Testis (tissue), 3 donors: ENCODE data around the gene MDP1. TPM values are rescaled to one million over a fixed set of nuclear protein-coding genes. Genes with fewer than 3 reads are reported as not detected.

Experiments used
- DNase-seq: peaks from one replicate; pipeline ENCODE4 v3.0.0-alpha.2; 2019
- H3K27ac ChIP-seq, 2 donors: fragments of 200-600 bp; sonication (generic); one replicate each; pipeline ENCODE4 v1.5.1; 2019
- H3K27me3 ChIP-seq: fragments of 200-600 bp; sonication (generic); one replicate; pipeline ENCODE4 v1.5.1; 2019
- H3K36me3 ChIP-seq: fragments of 200-600 bp; sonication (generic); one replicate; pipeline ENCODE4 v1.5.1; 2017; ENCODE audit warnings: low read depth; ENCODE audit errors: missing control alignments
- H3K4me1 ChIP-seq: fragments of 200-600 bp; sonication (generic); one replicate; pipeline ENCODE4 v1.5.1; 2019
- H3K4me3 ChIP-seq, 2 donors: fragments of 200-600 bp; sonication (generic); one replicate each; pipeline ENCODE4 v1.5.1; 2017 to 2019
- H3K9me3 ChIP-seq: fragments of 200-600 bp; sonication (generic); one replicate; pipeline ENCODE4 v1.5.1; 2017
- POLR2A ChIP-seq: fragments of 450-650 bp; IDR thresholded peaks from one replicate; pipeline ENCODE4 v1.6.1; 2017; ENCODE audit warnings: antibody characterized with exemption, mild to moderate bottlenecking, moderate library complexity
- WGBS, 2 donors: methylation state at CpG; one replicate each; pipeline ENCODE4 v1.1.5; 2018; 5-methylcytosine and 5-hydroxymethylcytosine counted together
- intact Hi-C: fragments of 100-400 bp; cut with DNase I; formaldehyde crosslinking; loops from one replicate; pipeline ENCODE4 v1.15.1; 2023; ENCODE audit warnings: low total_unique reads
- polyA plus RNA-seq: library from polyadenylated mRNA; stranded (reverse); fragments of 350-450 nt; fragmentation: Illumina TruSeq; extraction: RNeasy Lipid Tissue Mini Kit (QIAGEN cat#74804); gene quantifications from one replicate; pipeline ENCODE4 v1.2.3, GENCODE V29; 2014; ENCODE audit warnings: low read depth, low replicate concordance; ENCODE audit not compliant: insufficient read depth
- total RNA-seq, 2 donors: library from RNA; depleted of rRNA; stranded (reverse); fragments of >200 nt; gene quantifications; one replicate each; pipeline ENCODE4 v1.2.3, GENCODE V29; 2016
- TF ChIP-seq, protein P1 (sequence below), 3 experiments: fragments of 450-650 bp in 2 of 3; fragments of 200-600 bp in 1 of 3; sonication (generic) in 1 of 3; IDR thresholded peaks; one replicate each; pipeline ENCODE4 v1.5.1; 2016 to 2019; ENCODE audit warnings: antibody characterized with exemption in 3 of 3, mild to moderate bottlenecking in 2 of 3, moderate library complexity in 1 of 3

The MDP1 gene
- total and polyA plus RNA-seq, 3 donors from 2014 or later: 17.3 to 20.1 (median 19.5) TPM

DNA sequence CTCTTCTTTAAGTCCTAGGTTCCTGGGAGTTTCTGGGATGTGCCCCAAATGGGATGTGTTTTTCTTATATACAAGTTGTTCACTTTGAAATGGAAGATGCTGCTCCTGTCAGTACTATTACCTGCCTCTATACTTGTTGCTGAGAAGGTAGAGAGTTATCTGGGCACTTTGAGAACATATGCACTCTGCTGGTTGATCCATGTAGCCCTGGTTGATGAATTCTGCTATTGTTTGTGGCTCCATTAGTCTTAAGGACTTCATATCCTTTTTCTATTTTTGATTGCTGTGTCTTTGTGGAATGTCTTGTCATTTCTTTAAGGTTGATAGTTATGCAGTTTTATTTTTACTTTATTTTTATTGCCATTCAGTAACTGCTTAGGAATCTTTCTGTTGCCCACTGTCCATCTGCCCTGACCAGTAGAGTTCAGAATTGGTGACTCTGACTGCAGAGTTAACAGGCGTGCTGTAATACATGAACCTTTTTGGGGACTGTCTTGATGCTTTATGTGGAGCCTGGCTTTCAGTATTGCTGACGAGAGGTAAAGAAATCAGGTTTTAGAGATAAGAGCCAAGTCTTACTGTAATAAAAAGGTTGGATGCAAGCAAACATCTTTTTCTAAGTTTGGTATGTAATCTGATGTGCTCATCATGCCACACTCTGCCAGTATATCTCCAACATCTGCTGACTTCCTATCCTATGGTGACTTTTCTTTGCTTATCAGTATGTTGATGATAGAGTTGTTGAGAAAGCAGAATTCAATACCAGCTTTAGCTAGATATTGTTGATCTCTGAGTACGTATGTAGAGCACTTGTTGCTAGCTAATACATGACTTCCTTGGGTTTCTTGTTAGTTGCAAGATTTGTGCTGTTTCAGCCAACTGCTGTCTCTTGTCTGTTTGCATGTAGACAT is 18.5 kb upstream of the MDP1 start:
- TF ChIP-seq, protein P1, sequence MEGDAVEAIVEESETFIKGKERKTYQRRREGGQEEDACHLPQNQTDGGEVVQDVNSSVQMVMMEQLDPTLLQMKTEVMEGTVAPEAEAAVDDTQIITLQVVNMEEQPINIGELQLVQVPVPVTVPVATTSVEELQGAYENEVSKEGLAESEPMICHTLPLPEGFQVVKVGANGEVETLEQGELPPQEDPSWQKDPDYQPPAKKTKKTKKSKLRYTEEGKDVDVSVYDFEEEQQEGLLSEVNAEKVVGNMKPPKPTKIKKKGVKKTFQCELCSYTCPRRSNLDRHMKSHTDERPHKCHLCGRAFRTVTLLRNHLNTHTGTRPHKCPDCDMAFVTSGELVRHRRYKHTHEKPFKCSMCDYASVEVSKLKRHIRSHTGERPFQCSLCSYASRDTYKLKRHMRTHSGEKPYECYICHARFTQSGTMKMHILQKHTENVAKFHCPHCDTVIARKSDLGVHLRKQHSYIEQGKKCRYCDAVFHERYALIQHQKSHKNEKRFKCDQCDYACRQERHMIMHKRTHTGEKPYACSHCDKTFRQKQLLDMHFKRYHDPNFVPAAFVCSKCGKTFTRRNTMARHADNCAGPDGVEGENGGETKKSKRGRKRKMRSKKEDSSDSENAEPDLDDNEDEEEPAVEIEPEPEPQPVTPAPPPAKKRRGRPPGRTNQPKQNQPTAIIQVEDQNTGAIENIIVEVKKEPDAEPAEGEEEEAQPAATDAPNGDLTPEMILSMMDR (IDR thresholded peaks at IDR 0.05): no peak
- TF ChIP-seq POLR2A: no peak
- WGBS, 2 donors: 84 to 92% methylated on average over 3 of the region's 3 CpGs
- peaks cover 19% of the 10 kb centered on the region for H3K4me1 ChIP-seq

DNA sequence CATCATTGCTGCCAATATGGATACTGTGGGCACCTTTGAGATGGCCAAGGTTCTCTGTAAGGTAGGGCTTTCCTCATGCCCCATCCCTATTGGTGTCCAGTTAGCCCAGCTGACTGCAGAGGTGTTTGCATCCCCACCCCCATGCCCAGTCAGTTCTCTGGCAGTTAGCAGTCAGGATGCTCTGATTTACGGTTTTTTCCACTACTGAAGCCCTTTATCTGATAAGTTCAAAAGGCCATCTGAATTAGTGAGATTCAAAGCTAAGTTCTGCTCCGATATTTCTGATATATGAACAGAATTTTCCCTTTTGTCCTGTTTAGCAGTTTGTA is 17.6 kb upstream of the MDP1 start:
- Histone ChIP-seq H3K4me1 (peaks cover 19% of the 10 kb centered on the region), H3K27me3 (no peaks in the 10 kb centered on the region), H3K4me3 (peak overlapping the region; percentile 75 to 91), H3K9me3 (no peaks in the 10 kb centered on the region), H3K36me3 (no peaks in the 10 kb centered on the region), H3K27ac (peak overlapping the region in 1 of 2 donors; percentile 82)
- intact Hi-C loops: no loop called here
- DNase-seq: no peak
- TF ChIP-seq, protein P1 (IDR thresholded peaks at IDR 0.05): no peak
- no peak for TF ChIP-seq POLR2A
- 52 to 55% methylated on average over 2 of the region's 2 CpGs for WGBS, 2 donors

More for the DNA sequence above, 18.5 kb upstream of the MDP1 start:
- no peak for DNase-seq
- H3K27ac ChIP-seq: no peak overlapping the region
- H3K36me3 ChIP-seq: no peaks in the 10 kb centered on the region
- no peaks in the 10 kb centered on the region for H3K27me3 ChIP-seq
- H3K9me3 ChIP-seq: no peaks in the 10 kb centered on the region
- intact Hi-C loops: no loop called here
- no peak overlapping the region for H3K4me3 ChIP-seq

DNA sequence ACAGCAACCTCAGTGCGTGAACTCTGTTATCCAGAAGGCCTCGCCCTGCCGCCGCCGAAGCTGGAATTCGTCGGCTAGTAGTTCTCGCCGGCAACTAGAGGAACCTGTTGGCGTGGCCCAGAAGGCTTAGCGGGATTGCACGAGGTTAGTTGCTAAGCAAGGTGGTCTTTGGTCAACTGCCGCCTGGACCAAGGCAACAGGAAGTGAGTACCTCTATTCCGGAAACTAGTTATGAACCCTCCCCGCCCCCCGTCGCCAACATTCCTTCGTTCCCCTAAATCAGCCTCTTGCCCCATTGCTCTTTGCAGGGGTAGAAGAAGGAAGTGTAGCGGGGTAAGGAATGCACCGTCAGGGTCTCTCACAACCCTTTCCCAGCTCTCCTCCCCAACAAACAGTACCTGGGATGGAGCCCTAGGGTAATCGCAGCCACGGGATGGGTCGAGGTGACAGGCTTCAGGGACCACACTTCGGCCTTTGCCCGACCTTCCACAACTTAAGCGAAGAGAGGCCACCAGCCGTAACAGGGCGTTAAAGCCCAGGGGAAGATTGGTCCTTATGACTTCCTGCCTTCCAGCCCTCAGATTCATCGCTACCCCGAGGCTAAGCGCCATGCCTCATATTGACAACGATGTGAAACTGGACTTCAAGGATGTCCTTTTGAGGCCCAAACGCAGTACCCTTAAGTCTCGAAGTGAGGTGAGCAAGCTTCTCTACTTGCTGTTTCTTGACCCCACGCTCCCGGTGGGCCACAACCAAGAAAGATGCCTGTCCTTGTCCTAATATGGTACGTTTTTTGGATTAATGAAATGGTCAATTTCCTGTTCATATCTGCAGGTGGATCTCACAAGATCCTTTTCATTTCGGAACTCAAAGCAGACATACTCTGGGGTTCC is 17.0 kb upstream of the MDP1 start, which contains the start of gene GMPR2:
TSS of gene GMPR2 (plus strand) at position 285 of the 893 bp plus-strand sequence. CDS start at position 610, 325 bp downstream.
- no peak for DNase-seq
- intact Hi-C loops: no loop called here
- WGBS, 2 donors: 2 to 3% methylated on average over 37 to 38 of the region's 38 CpGs

DNA sequence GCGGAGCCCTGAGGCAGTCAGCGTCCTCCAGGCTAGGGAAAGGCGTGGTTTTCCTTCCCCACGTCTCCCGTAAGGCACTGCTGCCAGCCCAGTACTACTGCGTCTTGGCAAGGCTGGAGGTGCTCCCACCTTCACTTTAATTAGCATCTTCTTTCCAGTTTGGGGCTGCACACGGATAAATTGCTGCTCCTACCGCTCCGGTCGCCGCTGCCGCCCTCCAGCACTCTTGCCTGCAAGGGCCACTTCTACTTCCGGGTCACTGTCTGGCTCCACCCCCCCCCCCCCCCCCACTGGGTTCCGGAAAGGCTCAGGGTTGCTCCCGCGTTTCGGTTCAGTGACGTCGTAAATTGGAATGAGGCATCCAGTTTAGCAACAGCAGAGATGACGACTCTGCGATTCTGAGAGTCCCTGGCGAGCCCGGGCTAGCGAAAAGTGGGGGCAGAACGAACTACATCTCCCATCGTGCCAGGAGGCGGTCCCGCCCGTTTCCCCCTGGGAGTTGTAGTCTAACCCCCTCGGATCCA is 16.3 kb upstream of the MDP1 start, which contains the start of gene NEDD8:
TSS of gene NEDD8 (minus strand) at position 247 of the 524 bp plus-strand sequence. CDS start at position 147, 100 bp downstream.
- intact Hi-C loops: no loop called here
- peak; percentile 94 for DNase-seq
- TF ChIP-seq, protein P1 (IDR thresholded peaks at IDR 0.05): no peak
- TF ChIP-seq POLR2A: no peak
- Histone ChIP-seq H3K9me3 (no peaks in the 10 kb centered on the region), H3K4me1 (peaks cover 19% of the 10 kb centered on the region), H3K27me3 (no peaks in the 10 kb centered on the region), H3K4me3 (peak within 1 kb of the TSS; percentile 75 to 91), H3K27ac (peak within 1 kb of the TSS; percentile 72 to 82), H3K36me3 (no peaks in the 10 kb centered on the region)
- 0 to 2% methylated on average over 14 to 30 of the region's 30 CpGs for WGBS, 2 donors

More for the DNA sequence above, 17.0 kb upstream of the MDP1 start, which contains the start of gene GMPR2:
- peak within 1 kb of the TSS; percentile 75 to 91 for H3K4me3 ChIP-seq
- H3K27me3 ChIP-seq: no peaks in the 10 kb centered on the region
- H3K4me1 ChIP-seq: peaks cover 19% of the 10 kb centered on the region
- H3K27ac ChIP-seq: peak within 1 kb of the TSS; percentile 72 to 82
- no peaks in the 10 kb centered on the region for H3K9me3 ChIP-seq
- no peaks in the 10 kb centered on the region for H3K36me3 ChIP-seq
- TF ChIP-seq, protein P1 (IDR thresholded peaks at IDR 0.05): no peak
- TF ChIP-seq POLR2A: no peak
